GM12878 (cell line): ENCODE measurements around the gene EEF1A2. TPM values are rescaled to one million over a fixed set of nuclear protein-coding genes. Genes with fewer than 3 reads are reported as not detected.

ENCODE experiments used
- ATAC-seq: fragments of 200-7000 bp; cut with Tn5 transposase; 3 replicates; pipeline ENCODE4 v1.9.1; 2020; ENCODE audit warnings: mild to moderate bottlenecking, moderate library complexity
- BruUV-seq: library from RNA; stranded (reverse); fragments of 400-500 nt; replicated peaks from 2 replicates; lab custom pipeline; 2021; lab: Mats Ljungman, UMichigan
- CTCF ChIA-PET: fragments of 300-600 bp; sonication (Branson Sonifier 250); formaldehyde crosslinking; extraction: SDS; loops from one replicate; lab custom pipeline; 2021; ENCODE audit warnings: inconsistent platforms; lab: Yijun Ruan, JAX
- POLR2A ChIA-PET: fragments of 350-600 bp; formaldehyde crosslinking; extraction: SDS; loops from one replicate; lab custom pipeline; 2021; ENCODE audit warnings: inconsistent platforms; lab: Charles Lee
- RAD21 ChIA-PET: fragments of 300-600 bp; sonication (Branson Sonifier 250); formaldehyde crosslinking; loops from one replicate; lab custom pipeline; 2023; ENCODE audit warnings: antibody characterized with exemption; ENCODE audit not compliant: unreplicated experiment; lab: Charles Lee
- SMC1A ChIA-PET: fragments of 300-600 bp; sonication (Branson Sonifier 250); formaldehyde crosslinking; loops from one replicate; lab custom pipeline; 2023; ENCODE audit not compliant: unreplicated experiment, uncharacterized antibody; lab: Charles Lee
- DNase-seq: peaks from one replicate; pipeline ENCODE4 v3.0.0-alpha.2; 2011; ENCODE audit warnings: low read depth, low spot score
- FAIRE-seq: peaks from 3 replicates; lab custom pipeline; 2011; peaks lifted over from hg19 to GRCh38; lab: Jason Lieb, UNC
- H2AFZ ChIP-seq: 2 replicates; pipeline ENCODE4 v1.6.0; 2011; ENCODE audit warnings: low read depth, low read length, control low read depth; ENCODE audit not compliant: control insufficient read depth
- H3K27ac ChIP-seq: 2 replicates; pipeline ENCODE4 v1.5.1; 2011; ENCODE audit warnings: control low read depth; ENCODE audit not compliant: control insufficient read depth, insufficient read depth
- H3K27me3 ChIP-seq, 2 experiments: replicated peaks in 1 of 2; 2 replicates each; pipeline versions ENCODE4 v1.6.0 to v1.6.1; 2011; ENCODE audit warnings: low read length in 1 of 2; ENCODE audit not compliant: control insufficient read depth in 2 of 2, insufficient read depth in 2 of 2
- H3K36me3 ChIP-seq, 2 experiments: 2 replicates each; pipeline ENCODE4 v1.5.1; 2011; ENCODE audit warnings: low read length in 1 of 2; ENCODE audit not compliant: control insufficient read depth in 2 of 2, insufficient read depth in 2 of 2
- H3K4me1 ChIP-seq: 2 replicates; pipeline ENCODE4 v1.6.1; 2011; ENCODE audit warnings: mild to moderate bottlenecking, low read length, moderate library complexity, mixed read lengths; ENCODE audit not compliant: control insufficient read depth, insufficient read depth
- H3K4me2 ChIP-seq: 2 replicates; pipeline ENCODE4 v1.6.0; 2011; ENCODE audit warnings: control low read depth; ENCODE audit not compliant: control insufficient read depth, insufficient read depth
- H3K4me3 ChIP-seq: fragments of 200-600 bp; sonication (generic); 2 replicates; pipeline ENCODE4 v1.5.1; 2016
- H3K79me2 ChIP-seq: 2 replicates; pipeline ENCODE4 v1.6.0; 2011; ENCODE audit warnings: low read length; ENCODE audit not compliant: control insufficient read depth, insufficient read depth
- H3K9ac ChIP-seq: 2 replicates; pipeline ENCODE4 v1.8.0; 2011; ENCODE audit warnings: low read length, control low read depth, mixed read lengths; ENCODE audit not compliant: control insufficient read depth, insufficient read depth
- H3K9me3 ChIP-seq: replicated peaks from 3 replicates; pipeline ENCODE4 v1.5.1; 2011; ENCODE audit warnings: mild to moderate bottlenecking, low read length; ENCODE audit not compliant: control insufficient read depth, insufficient read depth
- H4K20me1 ChIP-seq: 2 replicates; pipeline ENCODE4 v1.6.0; 2011; ENCODE audit not compliant: control insufficient read depth, insufficient read depth
- ATF7 ChIP-seq: fragments of 450-650 bp; IDR thresholded peaks from 2 replicates; pipeline ENCODE4 v1.6.1; 2016; ENCODE audit warnings: low read depth, mild to moderate bottlenecking
- CREB1 ChIP-seq: IDR thresholded peaks from 2 replicates; pipeline ENCODE4 v1.6.1; 2012; ENCODE audit warnings: low read depth, mild to moderate bottlenecking, inconsistent platforms
- E4F1 ChIP-seq: fragments of 450-650 bp; IDR thresholded peaks from 2 replicates; pipeline ENCODE4 v1.6.1; 2018; ENCODE audit warnings: borderline replicate concordance, mild to moderate bottlenecking; ENCODE audit not compliant: partially characterized antibody
- EZH2 ChIP-seq: IDR thresholded peaks from 2 replicates; pipeline ENCODE4 v1.6.1; 2012; ENCODE audit warnings: low read depth, mild to moderate bottlenecking, control low read depth, inconsistent platforms, low read length, borderline replicate concordance; ENCODE audit not compliant: control insufficient read depth
- FOXM1 ChIP-seq: IDR thresholded peaks from 2 replicates; pipeline ENCODE4 v1.6.1; 2012; ENCODE audit warnings: low read depth, mild to moderate bottlenecking, inconsistent platforms, low read length, moderate library complexity
- GATAD2B ChIP-seq: fragments of 450-650 bp; conservative IDR thresholded peaks from 2 replicates; pipeline ENCODE4 v1.6.1; 2017; ENCODE audit warnings: low read depth, mild to moderate bottlenecking, moderate library complexity
- IRF4 ChIP-seq: IDR thresholded peaks from 2 replicates; pipeline ENCODE4 v1.6.1; 2011; ENCODE audit warnings: low read depth, low read length
- KLF5 ChIP-seq: fragments of 450-650 bp; IDR thresholded peaks from 2 replicates; pipeline ENCODE4 v1.6.1; 2014; ENCODE audit warnings: mild to moderate bottlenecking; ENCODE audit not compliant: partially characterized antibody
- MYB ChIP-seq: fragments of 150-350 bp; IDR thresholded peaks from 2 replicates; pipeline ENCODE4 v1.6.1; 2014; ENCODE audit warnings: mild to moderate bottlenecking, low read depth, low read length, borderline replicate concordance
- NFIC ChIP-seq: IDR thresholded peaks from 2 replicates; pipeline ENCODE4 v1.6.1; 2012; ENCODE audit warnings: low read depth, mild to moderate bottlenecking, inconsistent platforms, low read length, moderate library complexity
- NRF1 ChIP-seq: conservative IDR thresholded peaks from 2 replicates; pipeline ENCODE4 v1.6.1; 2011; ENCODE audit warnings: mild to moderate bottlenecking, low read depth, low read length, improper control_type of control experiment
- PML ChIP-seq: IDR thresholded peaks from 2 replicates; pipeline ENCODE4 v1.6.1; 2012; ENCODE audit warnings: low read length, inconsistent platforms
- TAF1 ChIP-seq: IDR thresholded peaks from 2 replicates; pipeline ENCODE4 v1.6.1; 2011; ENCODE audit warnings: mild to moderate bottlenecking, low read depth, low read length, borderline replicate concordance
- TARDBP ChIP-seq: IDR thresholded peaks from 2 replicates; pipeline ENCODE4 v1.6.1; 2016; ENCODE audit warnings: borderline replicate concordance
- TCF7 ChIP-seq: IDR thresholded peaks from 2 replicates; pipeline ENCODE4 v1.6.1; 2014; ENCODE audit warnings: antibody characterized with exemption, borderline replicate concordance
- WGBS: methylation state at CpG from one replicate; pipeline ENCODE4 v1.1.6; 2016; ENCODE audit warnings: low lambda C conversion rate; ENCODE audit not compliant: insufficient replicate concordance, insufficient coverage; ENCODE audit errors: missing lambda C conversion rate; 5-methylcytosine and 5-hydroxymethylcytosine counted together
- in situ Hi-C: fragments of 300-500 bp; cut with MboI; formaldehyde crosslinking; loops from 9 replicates; pipeline ENCODE4 v1.14.3; 2018; ENCODE audit warnings: mixed read lengths
- intact Hi-C: fragments of 100-400 bp; cut with micrococcal nuclease; formaldehyde crosslinking; loops from one replicate; pipeline ENCODE4 v1.14.2; 2022; ENCODE audit not compliant: unreplicated experiment
- polyA plus RNA-seq, 11 experiments: library from polyadenylated mRNA; depleted of rRNA in 4 of 11; unstranded in 6 of 11; stranded (reverse) in 5 of 11; fragments of >200 nt; fragmentation: Nextera tagmentation in 4 of 11; fragmentation: Illumina TruSeq in 1 of 11; extraction: Ambion mirVana in 4 of 11; extraction: Trizol in 1 of 11; gene quantifications; 1 replicate in 1 of 11; 2 replicates in 10 of 11; pipeline versions ENCODE4 v1.2.1 to v1.2.3, GENCODE V29; 2011 to 2016; ENCODE audit warnings: inconsistent platforms in 2 of 11, missing spikeins in 2 of 11, low read depth in 1 of 11
- total RNA-seq, 4 experiments: library from RNA; depleted of rRNA in 3 of 4; stranded (reverse); fragments of >200 nt in 3 of 4; fragmentation: Illumina TruSeq in 1 of 4; extraction: Trizol in 1 of 4; gene quantifications; 2 replicates each; pipeline versions ENCODE4 v1.2.1 to v1.2.3, GENCODE V29; 2013 to 2021
- TF ChIP-seq, protein P1 (sequence below): fragments of 450-650 bp; IDR thresholded peaks from 2 replicates; pipeline ENCODE4 v1.6.1; 2014; ENCODE audit warnings: mild to moderate bottlenecking
- TF ChIP-seq, protein P2 (sequence below): fragments of 450-650 bp; IDR thresholded peaks from 2 replicates; pipeline ENCODE4 v1.6.1; 2017; ENCODE audit warnings: antibody characterized with exemption, mild to moderate bottlenecking, moderate library complexity

EEF1A2 gene
- total and polyA plus RNA-seq, 10 of the 15 experiments (the other 5 are each of a cell fraction or from before 2014, with no cell fraction given), result 0.56 TPM; not detected in 9

DNA sequence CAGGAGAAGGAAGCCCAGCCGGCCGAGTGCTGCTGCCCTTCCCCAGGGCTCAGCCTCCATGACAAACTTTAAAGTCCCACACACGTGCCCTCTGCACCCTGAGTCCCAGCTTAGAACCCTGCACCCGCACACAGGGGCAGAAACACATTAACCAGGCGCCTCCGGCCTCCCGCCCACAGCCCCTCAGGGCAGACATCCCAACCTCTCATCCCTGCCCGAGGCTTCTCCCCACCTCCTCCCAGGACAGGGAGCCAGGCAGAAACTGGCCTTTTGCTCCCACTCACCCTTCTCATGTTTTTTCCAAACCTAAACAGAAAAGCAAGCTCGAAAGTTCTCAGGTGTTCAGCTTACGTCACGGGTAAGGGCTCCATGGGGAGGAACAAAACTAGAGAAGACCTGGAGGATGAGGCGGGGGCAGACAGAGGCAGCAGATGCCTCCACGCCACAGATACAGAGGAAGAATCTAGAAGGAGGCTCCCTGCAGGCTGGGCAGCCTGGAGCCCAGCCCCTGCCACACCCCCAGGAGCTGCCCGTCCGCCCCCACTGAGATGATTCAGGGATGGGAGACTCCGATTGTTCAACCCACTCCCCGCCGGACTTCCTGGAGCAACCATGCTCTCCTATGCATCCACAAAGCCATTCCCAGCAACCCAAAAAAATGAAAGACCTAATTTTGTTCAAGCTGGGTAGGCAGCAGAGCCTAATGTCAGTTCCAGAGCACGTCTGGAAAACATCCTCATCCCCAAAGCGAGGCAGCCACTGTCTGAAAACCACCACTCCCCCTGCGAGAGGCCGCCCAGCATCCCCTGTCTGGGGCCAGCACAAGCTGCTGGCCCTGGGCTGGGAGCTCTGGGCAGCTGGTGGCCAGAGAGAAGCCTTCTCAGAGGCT, 35.2 kb downstream of the EEF1A2 start:
- DNase-seq (no peak), ATAC-seq (no peak), FAIRE-seq (no peak)
- Histone ChIP-seq H3K9ac (no peak overlapping the region), H4K20me1 (no peaks in the 10 kb centered on the region), H3K4me3 (no peak overlapping the region), H2AFZ (no peak overlapping the region), H3K4me2 (no peak overlapping the region), H3K9me3 (no peaks in the 10 kb centered on the region), H3K27me3 (peaks cover 0 to 4% of the 10 kb centered on the region in 2 experiments; a peak in 2 of 4 replicates), H3K27ac (no peak overlapping the region), H3K4me1 (no peaks in the 10 kb centered on the region), H3K36me3 (no peaks in the 10 kb centered on the region), H3K79me2 (no peaks in the 10 kb centered on the region)
- POLR2A ChIA-PET, result no interaction called here
- no TSS peak for BruUV-seq
- intact Hi-C loops (no loop called here), in situ Hi-C loops (no loop called here)
- SMC1A ChIA-PET, result no interaction called here
- 29% methylated on average over 20 of the region's 22 CpGs for WGBS
- CTCF ChIA-PET, result no interaction called here
- TF ChIP-seq PML, result no peak
- TF ChIP-seq MYB, result no peak
- TF ChIP-seq E4F1, result no peak
- no peak for TF ChIP-seq KLF5
- no peak for TF ChIP-seq TAF1
- TF ChIP-seq ATF7, result no peak
- TF ChIP-seq, protein P1, sequence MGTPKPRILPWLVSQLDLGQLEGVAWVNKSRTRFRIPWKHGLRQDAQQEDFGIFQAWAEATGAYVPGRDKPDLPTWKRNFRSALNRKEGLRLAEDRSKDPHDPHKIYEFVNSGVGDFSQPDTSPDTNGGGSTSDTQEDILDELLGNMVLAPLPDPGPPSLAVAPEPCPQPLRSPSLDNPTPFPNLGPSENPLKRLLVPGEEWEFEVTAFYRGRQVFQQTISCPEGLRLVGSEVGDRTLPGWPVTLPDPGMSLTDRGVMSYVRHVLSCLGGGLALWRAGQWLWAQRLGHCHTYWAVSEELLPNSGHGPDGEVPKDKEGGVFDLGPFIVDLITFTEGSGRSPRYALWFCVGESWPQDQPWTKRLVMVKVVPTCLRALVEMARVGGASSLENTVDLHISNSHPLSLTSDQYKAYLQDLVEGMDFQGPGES, result no peak
- no peak for TF ChIP-seq CREB1
- no peak for TF ChIP-seq NFIC
- no peak for TF ChIP-seq EZH2
- TF ChIP-seq IRF4, result no peak
- TF ChIP-seq, protein P2, sequence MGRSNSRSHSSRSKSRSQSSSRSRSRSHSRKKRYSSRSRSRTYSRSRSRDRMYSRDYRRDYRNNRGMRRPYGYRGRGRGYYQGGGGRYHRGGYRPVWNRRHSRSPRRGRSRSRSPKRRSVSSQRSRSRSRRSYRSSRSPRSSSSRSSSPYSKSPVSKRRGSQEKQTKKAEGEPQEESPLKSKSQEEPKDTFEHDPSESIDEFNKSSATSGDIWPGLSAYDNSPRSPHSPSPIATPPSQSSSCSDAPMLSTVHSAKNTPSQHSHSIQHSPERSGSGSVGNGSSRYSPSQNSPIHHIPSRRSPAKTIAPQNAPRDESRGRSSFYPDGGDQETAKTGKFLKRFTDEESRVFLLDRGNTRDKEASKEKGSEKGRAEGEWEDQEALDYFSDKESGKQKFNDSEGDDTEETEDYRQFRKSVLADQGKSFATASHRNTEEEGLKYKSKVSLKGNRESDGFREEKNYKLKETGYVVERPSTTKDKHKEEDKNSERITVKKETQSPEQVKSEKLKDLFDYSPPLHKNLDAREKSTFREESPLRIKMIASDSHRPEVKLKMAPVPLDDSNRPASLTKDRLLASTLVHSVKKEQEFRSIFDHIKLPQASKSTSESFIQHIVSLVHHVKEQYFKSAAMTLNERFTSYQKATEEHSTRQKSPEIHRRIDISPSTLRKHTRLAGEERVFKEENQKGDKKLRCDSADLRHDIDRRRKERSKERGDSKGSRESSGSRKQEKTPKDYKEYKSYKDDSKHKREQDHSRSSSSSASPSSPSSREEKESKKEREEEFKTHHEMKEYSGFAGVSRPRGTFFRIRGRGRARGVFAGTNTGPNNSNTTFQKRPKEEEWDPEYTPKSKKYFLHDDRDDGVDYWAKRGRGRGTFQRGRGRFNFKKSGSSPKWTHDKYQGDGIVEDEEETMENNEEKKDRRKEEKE, result no peak
- no peak for TF ChIP-seq GATAD2B
- TF ChIP-seq TCF7, result no peak
- no peak for TF ChIP-seq FOXM1
- TF ChIP-seq TARDBP, result no peak
- TF ChIP-seq NRF1, result no peak
- RAD21 ChIA-PET, result no interaction called here
